Neural cell (in vitro differentiated cells): ENCODE measurements around the gene FAM3D.

ENCODE experiments used
- CTCF ChIP-seq: fragments of 450-650 bp; IDR thresholded peaks from 2 replicates; pipeline ENCODE4 v1.5.1; 2014; ENCODE audit warnings: antibody characterized with exemption, mild to moderate bottlenecking, moderate library complexity; ENCODE audit not compliant: poor library complexity, severe bottlenecking
- EZH2 ChIP-seq: fragments of 200-600, 300-800 bp; shearing (Covaris generic), sonication (generic); IDR thresholded peaks from 2 replicates; pipeline ENCODE4 v1.6.1; 2014; ENCODE audit warnings: antibody characterized with exemption, low read length, borderline replicate concordance, mild to moderate bottlenecking; ENCODE audit not compliant: insufficient read depth, poor library complexity, severe bottlenecking
- POLR2AphosphoS5 ChIP-seq: IDR thresholded peaks from 2 replicates; pipeline ENCODE4 v1.6.1; 2012
- SMC3 ChIP-seq: fragments of 450-650 bp; conservative IDR thresholded peaks from 2 replicates; pipeline ENCODE4 v1.6.1; 2014; ENCODE audit warnings: antibody characterized with exemption, mild to moderate bottlenecking, moderate library complexity; ENCODE audit not compliant: poor library complexity

- TF ChIP-seq SMC3 (no peak), CTCF (no peak), EZH2 (no peak), POLR2AphosphoS5 (no peak)
Observed at GRCh38 chr3:58691997-58692396, 25.4 kb upstream of the FAM3D start.
